PC-9 (cell line): Measurements from ENCODE around the gene TMEM272. TPM values are rescaled to one million over a fixed set of nuclear protein-coding genes. Genes with fewer than 3 reads are reported as not detected.
A peak's percentile ranks its signal among the peaks of the same experiment; 100 is the strongest.

ENCODE experiments used
- BruUV-seq: library from RNA; stranded (reverse); fragments of 400-500 nt; replicated peaks from 2 replicates; lab custom pipeline; 2021; lab: Mats Ljungman, UMichigan
- CTCF ChIA-PET: fragments of 300-600 bp; sonication (Branson Sonifier 250); formaldehyde crosslinking; loops from one replicate; lab custom pipeline; 2022; ENCODE audit warnings: antibody characterized with exemption; lab: Charles Lee
- POLR2A ChIA-PET: fragments of 300-600 bp; sonication (Branson Sonifier 250); formaldehyde crosslinking; loops from one replicate; lab custom pipeline; 2022; ENCODE audit warnings: antibody characterized with exemption; ENCODE audit not compliant: unreplicated experiment; lab: Charles Lee
- DNase-seq, 2 experiments: peaks; one replicate each; pipeline versions ENCODE4 v3.0.0 to v3.0.0-alpha.2; 2015 to 2022; ENCODE audit warnings: mixed read lengths in 1 of 2
- H2AFZ ChIP-seq: fragments of 200-600 bp; sonication (generic); 2 replicates; pipeline ENCODE4 v1.8.1; 2017; ENCODE audit warnings: antibody characterized with exemption
- H3F3A ChIP-seq: fragments of 200-600 bp; sonication (generic); 2 replicates; pipeline ENCODE4 v1.8.1; 2017; ENCODE audit warnings: antibody characterized with exemption, mild to moderate bottlenecking, low read depth; ENCODE audit not compliant: insufficient read depth
- H3K27ac ChIP-seq: fragments of 200-600 bp; sonication (generic); 2 replicates; pipeline ENCODE4 v1.6.1; 2016; ENCODE audit warnings: mixed run types
- H3K27me3 ChIP-seq: fragments of 200-600 bp; sonication (generic); 2 replicates; pipeline ENCODE4 v1.6.1; 2016; ENCODE audit warnings: low read depth, mixed run types; ENCODE audit not compliant: insufficient read depth
- H3K36me3 ChIP-seq: fragments of 200-600 bp; sonication (generic); 2 replicates; pipeline ENCODE4 v1.6.1; 2016; ENCODE audit warnings: low read depth, mixed run types
- H3K4me1 ChIP-seq: fragments of 200-600 bp; sonication (generic); replicated peaks from 2 replicates; pipeline ENCODE4 v1.6.1; 2016; ENCODE audit warnings: mixed run types; ENCODE audit not compliant: insufficient read depth
- H3K4me2 ChIP-seq: fragments of 200-600 bp; sonication (generic); 2 replicates; pipeline ENCODE4 v1.6.1; 2017; ENCODE audit warnings: mixed run types
- H3K4me3 ChIP-seq: fragments of 200-600 bp; sonication (generic); 2 replicates; pipeline ENCODE4 v1.6.1; 2016; ENCODE audit warnings: mixed run types
- H3K79me2 ChIP-seq: fragments of 200-600 bp; sonication (generic); 2 replicates; pipeline ENCODE4 v1.6.1; 2017; ENCODE audit warnings: low read depth, mixed run types
- H3K9me2 ChIP-seq: fragments of 200-600 bp; sonication (generic); 2 replicates; pipeline ENCODE4 v1.8.1; 2017; ENCODE audit warnings: mild to moderate bottlenecking; ENCODE audit not compliant: insufficient read depth
- H3K9me3 ChIP-seq: fragments of 200-600 bp; sonication (generic); 2 replicates; pipeline ENCODE4 v1.8.1; 2016; ENCODE audit warnings: low read depth; ENCODE audit not compliant: insufficient read depth
- H4K20me1 ChIP-seq: fragments of 200-600 bp; sonication (generic); 2 replicates; pipeline ENCODE4 v1.8.1; 2017; ENCODE audit not compliant: insufficient read depth
- CTCF ChIP-seq: fragments of 200-600 bp; sonication (generic); conservative IDR thresholded peaks from 2 replicates; pipeline ENCODE4 v1.6.1; 2017; ENCODE audit warnings: mixed run types, antibody characterized with exemption, mild to moderate bottlenecking, moderate library complexity
- EZH2 ChIP-seq: fragments of 200-600 bp; sonication (generic); IDR thresholded peaks from 2 replicates; pipeline ENCODE4 v1.8.0; 2017; ENCODE audit warnings: antibody characterized with exemption, low read depth
- intact Hi-C: fragments of 100-400 bp; cut with micrococcal nuclease; formaldehyde crosslinking; loops from one replicate; pipeline ENCODE4 v1.10.0; 2022; ENCODE audit not compliant: unreplicated experiment
- total RNA-seq: library from RNA; stranded (reverse); gene quantifications from 2 replicates; pipeline ENCODE4 v1.2.3, GENCODE V29; 2021

TMEM272 gene
- total RNA-seq, 1 experiment from 2014 or later: not detected

- no peaks in the 10 kb centered on the region for H3K27me3 ChIP-seq
- no peak overlapping the region for H2AFZ ChIP-seq
- no peaks in the 10 kb centered on the region for H3K79me2 ChIP-seq
- H3K4me3 ChIP-seq: no peak overlapping the region
- no peaks in the 10 kb centered on the region for H3K36me3 ChIP-seq
- POLR2A ChIA-PET: no interaction called here
- BruUV-seq: no TSS peak
- no peak for DNase-seq
- H3K9me2 ChIP-seq: no peaks in the 10 kb centered on the region
- H3K27ac ChIP-seq: no peak overlapping the region
- intact Hi-C loops: no loop called here
- H3K4me2 ChIP-seq: no peak overlapping the region
- TF ChIP-seq EZH2 (no peak), CTCF (no peak)
- peaks cover 26% of the 10 kb centered on the region for H3K4me1 ChIP-seq
- CTCF ChIA-PET: no interaction called here
- H3K9me3 ChIP-seq: no peaks in the 10 kb centered on the region
- H3F3A ChIP-seq: peaks cover 37% of the 10 kb centered on the region; the same call in 1 of the 2 replicates
- H4K20me1 ChIP-seq: no peaks in the 10 kb centered on the region
Observed at GRCh38 chr13:51805313-51805712, 39.7 kb downstream of the TMEM272 start.

GRCh38 chr13:51804295-51805172 lies 40.4 kb downstream of the TMEM272 start:
- BruUV-seq: TSS peak; percentile 81

More at GRCh38 chr13:51804295-51805172, 40.4 kb downstream of the TMEM272 start:
- Histone ChIP-seq H3K9me2 (no peaks in the 10 kb centered on the region), H3K79me2 (no peaks in the 10 kb centered on the region), H4K20me1 (no peaks in the 10 kb centered on the region), H3F3A (peaks cover 37% of the 10 kb centered on the region; the same call in 1 of the 2 replicates), H2AFZ (peak overlapping the region; percentile 89), H3K4me2 (peak overlapping the region; percentile 99), H3K4me1 (peaks cover 26% of the 10 kb centered on the region), H3K9me3 (no peaks in the 10 kb centered on the region), H3K27ac (peak overlapping the region; percentile 54; the same call in 1 of the 2 replicates), H3K36me3 (no peaks in the 10 kb centered on the region), H3K4me3 (peak overlapping the region; percentile 69), H3K27me3 (no peaks in the 10 kb centered on the region)
- DNase-seq: no peak
- TF ChIP-seq CTCF (no peak), EZH2 (no peak)
- POLR2A ChIA-PET: no interaction called here
- CTCF ChIA-PET: no interaction called here
- intact Hi-C loops: loop anchor here (5.0 kb wide), 3 partner anchors 323 to 677 kb away; partner anchors contain the start of genes NEK5 and VPS36
